ENCODE measurements around the gene TMPRSS7. TPM values are rescaled to one million over a fixed set of nuclear protein-coding genes. Genes with fewer than 3 reads are reported as not detected.

Gene TMPRSS7
- polyA plus RNA-seq, 1 donor = 0.48 TPM

- WGBS (ENCODE audit: insufficient coverage, low lambda C conversion rate) = no CpG with 5 or more reads among the region's 13 CpGs
- no peaks in the 10 kb centered on the region for H3K4me1 ChIP-seq (ENCODE audit: control insufficient read depth, insufficient read depth, low read length)
- no peak for DNase-seq
- no peaks in the 10 kb centered on the region for H3K9me3 ChIP-seq (ENCODE audit: control insufficient read depth, low read depth, low read length)
- H3K27me3 ChIP-seq (ENCODE audit: control insufficient read depth, insufficient read depth, low read length) = no peaks in the 10 kb centered on the region
- peaks cover 3% of the 10 kb centered on the region for H3K36me3 ChIP-seq (ENCODE audit: control insufficient read depth, insufficient read depth, low read length)
- no peak overlapping the region for H3K27ac ChIP-seq (ENCODE audit: low read length)
- no peak overlapping the region for H3K4me3 ChIP-seq (ENCODE audit: low read length)
Observed at GRCh38 chr3:112116748-112117186, 82.2 kb downstream of the TMPRSS7 start.

- Histone ChIP-seq H3K4me3 (ENCODE audit: low read length) (no peak overlapping the region), H3K27ac (ENCODE audit: low read length) (no peak overlapping the region), H3K36me3 (ENCODE audit: control insufficient read depth, insufficient read depth, low read length) (peaks cover 3% of the 10 kb centered on the region), H3K27me3 (ENCODE audit: control insufficient read depth, insufficient read depth, low read length) (no peaks in the 10 kb centered on the region), H3K4me1 (ENCODE audit: control insufficient read depth, insufficient read depth, low read length) (no peaks in the 10 kb centered on the region), H3K9me3 (ENCODE audit: control insufficient read depth, low read depth, low read length) (no peaks in the 10 kb centered on the region)
- DNase-seq = no peak
- no CpG with 5 or more reads among the region's 1 CpG for WGBS (ENCODE audit: insufficient coverage, low lambda C conversion rate)
Observed at GRCh38 chr3:112117415-112117814, 82.9 kb downstream of the TMPRSS7 start.

- no peaks in the 10 kb centered on the region for H3K9me3 ChIP-seq (ENCODE audit: control insufficient read depth, low read depth, low read length)
- no peaks in the 10 kb centered on the region for H3K4me1 ChIP-seq (ENCODE audit: control insufficient read depth, insufficient read depth, low read length)
- H3K4me3 ChIP-seq (ENCODE audit: low read length) = no peak overlapping the region
- H3K27me3 ChIP-seq (ENCODE audit: control insufficient read depth, insufficient read depth, low read length) = no peaks in the 10 kb centered on the region
- no peak overlapping the region for H3K27ac ChIP-seq (ENCODE audit: low read length)
- no CpG with 5 or more reads among the region's 4 CpGs for WGBS (ENCODE audit: insufficient coverage, low lambda C conversion rate)
- no peak for DNase-seq
- peaks cover 2% of the 10 kb centered on the region for H3K36me3 ChIP-seq (ENCODE audit: control insufficient read depth, insufficient read depth, low read length)
Observed at GRCh38 chr3:112117841-112118571, 83.5 kb downstream of the TMPRSS7 start.

- Histone ChIP-seq H3K4me1 (ENCODE audit: control insufficient read depth, insufficient read depth, low read length) (no peaks in the 10 kb centered on the region), H3K36me3 (ENCODE audit: control insufficient read depth, insufficient read depth, low read length) (no peaks in the 10 kb centered on the region), H3K9me3 (ENCODE audit: control insufficient read depth, low read depth, low read length) (no peaks in the 10 kb centered on the region), H3K27ac (ENCODE audit: low read length) (no peak overlapping the region), H3K4me3 (ENCODE audit: low read length) (no peak overlapping the region), H3K27me3 (ENCODE audit: control insufficient read depth, insufficient read depth, low read length) (no peaks in the 10 kb centered on the region)
- 93% methylated on average over 4 of the region's 9 CpGs for WGBS (ENCODE audit: insufficient coverage, low lambda C conversion rate)
- no peak for DNase-seq
Observed at GRCh38 chr3:112119962-112120836, 85.7 kb downstream of the TMPRSS7 start.

DNA sequence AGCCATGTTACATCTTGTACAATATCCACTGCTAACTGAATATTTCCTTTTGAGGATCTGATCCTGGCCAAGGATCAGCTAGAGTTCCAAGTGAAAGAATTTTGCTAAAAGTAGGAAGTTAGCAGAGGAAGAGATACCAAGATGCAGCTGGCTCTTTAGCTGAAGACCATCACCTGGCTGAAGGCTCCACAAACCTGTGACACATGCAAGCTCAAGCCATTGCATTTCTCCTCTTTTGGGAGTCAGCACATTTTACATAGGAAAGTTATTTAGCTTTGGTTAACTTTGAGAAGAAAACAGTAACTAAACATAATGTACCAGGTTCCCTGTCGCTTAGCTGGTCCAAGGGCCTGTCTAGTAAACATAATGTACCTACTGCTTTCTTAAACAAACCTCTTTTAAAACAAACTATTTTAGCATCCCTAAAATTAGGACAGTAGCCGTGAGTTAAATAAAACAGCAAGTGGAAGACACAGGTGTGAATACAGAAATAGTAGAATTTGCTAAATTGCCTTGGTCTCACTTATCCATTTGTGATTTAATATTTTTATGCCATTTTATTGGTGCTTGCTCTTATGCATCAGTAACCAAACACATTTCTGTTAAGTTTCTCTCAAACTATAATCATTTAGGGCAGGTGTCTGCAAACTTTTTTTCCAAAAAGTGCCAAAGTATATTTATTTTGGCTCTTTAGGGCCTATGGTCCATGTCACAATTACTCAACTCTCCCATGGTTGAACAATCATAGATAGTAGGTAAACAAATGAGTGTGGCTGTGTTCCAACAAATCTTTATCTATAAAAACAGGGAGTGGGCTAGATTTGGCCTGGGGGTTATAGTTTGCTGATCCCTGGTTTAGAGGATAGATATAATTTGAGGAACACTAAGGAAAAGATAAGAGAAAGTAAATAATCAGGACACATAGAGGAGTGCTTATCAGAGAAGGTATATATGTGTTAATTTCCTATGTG lies 87.3 kb downstream of the TMPRSS7 start:
- H3K36me3 ChIP-seq (ENCODE audit: control insufficient read depth, insufficient read depth, low read length) = no peaks in the 10 kb centered on the region
- WGBS (ENCODE audit: insufficient coverage, low lambda C conversion rate) = 100% methylated on average over 1 of the region's 2 CpGs

GRCh38 chr3:112122870-112123269 lies 88.3 kb downstream of the TMPRSS7 start:
- no peaks in the 10 kb centered on the region for H3K4me1 ChIP-seq (ENCODE audit: control insufficient read depth, insufficient read depth, low read length)

More for the DNA sequence above, 87.3 kb downstream of the TMPRSS7 start:
- no peak overlapping the region for H3K27ac ChIP-seq (ENCODE audit: low read length)
- H3K4me3 ChIP-seq (ENCODE audit: low read length) = no peak overlapping the region
- H3K27me3 ChIP-seq (ENCODE audit: control insufficient read depth, insufficient read depth, low read length) = no peaks in the 10 kb centered on the region
- no peaks in the 10 kb centered on the region for H3K4me1 ChIP-seq (ENCODE audit: control insufficient read depth, insufficient read depth, low read length)
- H3K9me3 ChIP-seq (ENCODE audit: control insufficient read depth, low read depth, low read length) = no peaks in the 10 kb centered on the region
- no peak for DNase-seq

DNA sequence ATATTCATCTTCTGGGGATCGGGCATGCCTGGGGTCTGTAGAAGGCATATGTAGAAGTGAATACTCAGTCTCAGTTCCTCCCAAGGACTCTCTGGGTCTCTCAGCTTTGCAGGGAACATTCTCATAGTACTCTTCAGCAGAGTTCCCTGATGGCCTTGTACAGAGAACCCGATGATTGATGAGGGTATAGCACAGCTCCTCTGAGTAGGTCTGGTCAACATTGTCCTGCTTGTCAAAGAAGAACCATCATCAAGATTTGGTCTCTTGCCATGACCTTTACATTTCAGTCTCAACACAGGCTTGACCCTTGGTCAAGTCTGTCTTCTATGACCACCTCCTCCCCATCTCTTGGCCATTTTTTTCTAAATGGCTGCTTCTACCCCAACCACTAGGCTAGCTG lies 89.0 kb downstream of the TMPRSS7 start:
- H3K27ac ChIP-seq (ENCODE audit: low read length) = no peak overlapping the region
- no CpG with 5 or more reads among the region's 2 CpGs for WGBS (ENCODE audit: insufficient coverage, low lambda C conversion rate)
- DNase-seq = no peak
- no peaks in the 10 kb centered on the region for H3K4me1 ChIP-seq (ENCODE audit: control insufficient read depth, insufficient read depth, low read length)
- no peaks in the 10 kb centered on the region for H3K9me3 ChIP-seq (ENCODE audit: control insufficient read depth, low read depth, low read length)
- no peaks in the 10 kb centered on the region for H3K36me3 ChIP-seq (ENCODE audit: control insufficient read depth, insufficient read depth, low read length)
- H3K27me3 ChIP-seq (ENCODE audit: control insufficient read depth, insufficient read depth, low read length) = no peaks in the 10 kb centered on the region
- no peak overlapping the region for H3K4me3 ChIP-seq (ENCODE audit: low read length)

More at GRCh38 chr3:112122870-112123269, 88.3 kb downstream of the TMPRSS7 start:
- Histone ChIP-seq H3K27ac (ENCODE audit: low read length) (no peak overlapping the region), H3K4me3 (ENCODE audit: low read length) (no peak overlapping the region), H3K27me3 (ENCODE audit: control insufficient read depth, insufficient read depth, low read length) (no peaks in the 10 kb centered on the region), H3K9me3 (ENCODE audit: control insufficient read depth, low read depth, low read length) (no peaks in the 10 kb centered on the region), H3K36me3 (ENCODE audit: control insufficient read depth, insufficient read depth, low read length) (no peaks in the 10 kb centered on the region)
- DNase-seq = no peak

DNA sequence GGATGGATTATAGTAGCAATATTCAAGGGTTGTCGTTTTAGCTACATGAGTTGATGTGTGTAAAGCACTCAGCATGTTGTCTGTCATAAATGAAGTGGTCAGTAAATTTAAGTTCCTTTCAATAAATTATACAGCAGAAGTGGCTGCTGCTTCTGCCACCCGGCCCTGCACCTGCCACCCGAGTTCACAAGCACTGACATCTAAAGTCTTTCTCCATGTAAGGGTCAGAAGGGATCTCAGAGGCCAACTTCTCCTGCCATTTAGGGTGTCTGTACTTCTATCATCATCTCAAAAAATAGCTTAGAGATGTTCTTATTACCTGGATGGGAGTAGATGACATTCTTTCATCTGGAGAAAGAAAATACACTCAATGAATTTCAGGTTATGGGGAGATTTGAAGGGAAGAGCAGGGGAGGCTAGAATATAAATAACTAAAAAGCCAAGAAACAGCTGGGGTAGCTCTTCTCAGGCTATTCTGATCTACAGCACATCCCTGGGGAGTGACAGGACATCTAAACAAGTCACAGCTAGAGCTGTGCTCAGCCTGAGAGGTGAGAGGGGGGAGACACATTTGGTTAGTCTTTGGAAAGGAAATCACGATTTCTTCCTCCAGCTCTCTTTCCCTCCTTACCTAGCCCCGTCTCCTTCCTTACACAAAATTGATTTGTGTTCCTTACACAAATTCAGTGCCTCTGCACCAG lies 90.5 kb downstream of the TMPRSS7 start:
- no CpG with 5 or more reads among the region's 5 CpGs for WGBS (ENCODE audit: insufficient coverage, low lambda C conversion rate)
- Histone ChIP-seq H3K4me3 (ENCODE audit: low read length) (no peak overlapping the region), H3K4me1 (ENCODE audit: control insufficient read depth, insufficient read depth, low read length) (no peaks in the 10 kb centered on the region), H3K27ac (ENCODE audit: low read length) (no peak overlapping the region), H3K9me3 (ENCODE audit: control insufficient read depth, low read depth, low read length) (no peaks in the 10 kb centered on the region), H3K36me3 (ENCODE audit: control insufficient read depth, insufficient read depth, low read length) (no peaks in the 10 kb centered on the region), H3K27me3 (ENCODE audit: control insufficient read depth, insufficient read depth, low read length) (no peaks in the 10 kb centered on the region)
- DNase-seq = no peak

- Histone ChIP-seq H3K9me3 (ENCODE audit: control insufficient read depth, low read depth, low read length) (no peaks in the 10 kb centered on the region), H3K36me3 (ENCODE audit: control insufficient read depth, insufficient read depth, low read length) (no peaks in the 10 kb centered on the region), H3K27me3 (ENCODE audit: control insufficient read depth, insufficient read depth, low read length) (no peaks in the 10 kb centered on the region), H3K27ac (ENCODE audit: low read length) (no peak overlapping the region), H3K4me3 (ENCODE audit: low read length) (no peak overlapping the region), H3K4me1 (ENCODE audit: control insufficient read depth, insufficient read depth, low read length) (no peaks in the 10 kb centered on the region)
- no peak for DNase-seq
- WGBS (ENCODE audit: insufficient coverage, low lambda C conversion rate) = no CpG with 5 or more reads among the region's 1 CpG
Observed at GRCh38 chr3:112126511-112126911, 92.0 kb downstream of the TMPRSS7 start.

Data from large intestine (tissue), 3 donors.